ENCODE measurements around the gene GIMAP4.

DNA sequence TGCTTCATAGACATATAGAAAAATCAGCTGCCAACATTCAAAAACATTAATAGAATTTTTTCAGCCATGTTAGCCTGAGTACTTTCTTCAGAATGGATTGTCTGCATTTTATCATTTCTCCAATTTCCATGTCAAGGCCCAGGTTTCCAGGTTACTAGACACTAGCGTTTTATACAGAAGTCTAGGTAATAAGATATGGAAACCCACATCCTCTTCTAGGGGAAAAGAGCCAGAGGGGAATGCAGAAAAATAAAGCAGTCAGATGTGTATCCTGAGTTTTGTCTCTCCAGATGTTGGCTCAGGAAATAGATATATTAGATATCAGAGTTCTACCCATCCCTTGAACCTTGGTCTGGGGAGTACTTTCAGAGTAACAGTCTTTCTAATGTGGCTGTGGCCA lies 20.4 kb downstream of the GIMAP4 start:
- TF ChIP-seq POLR2AphosphoS5 (IDR thresholded peaks at IDR 0.05; ENCODE audit: low read depth, low read length) (no peak), TAF1 (IDR thresholded peaks at IDR 0.05; ENCODE audit: borderline replicate concordance, insufficient read depth, low read length) (no peak)
- TF ChIP-seq, protein P1, sequence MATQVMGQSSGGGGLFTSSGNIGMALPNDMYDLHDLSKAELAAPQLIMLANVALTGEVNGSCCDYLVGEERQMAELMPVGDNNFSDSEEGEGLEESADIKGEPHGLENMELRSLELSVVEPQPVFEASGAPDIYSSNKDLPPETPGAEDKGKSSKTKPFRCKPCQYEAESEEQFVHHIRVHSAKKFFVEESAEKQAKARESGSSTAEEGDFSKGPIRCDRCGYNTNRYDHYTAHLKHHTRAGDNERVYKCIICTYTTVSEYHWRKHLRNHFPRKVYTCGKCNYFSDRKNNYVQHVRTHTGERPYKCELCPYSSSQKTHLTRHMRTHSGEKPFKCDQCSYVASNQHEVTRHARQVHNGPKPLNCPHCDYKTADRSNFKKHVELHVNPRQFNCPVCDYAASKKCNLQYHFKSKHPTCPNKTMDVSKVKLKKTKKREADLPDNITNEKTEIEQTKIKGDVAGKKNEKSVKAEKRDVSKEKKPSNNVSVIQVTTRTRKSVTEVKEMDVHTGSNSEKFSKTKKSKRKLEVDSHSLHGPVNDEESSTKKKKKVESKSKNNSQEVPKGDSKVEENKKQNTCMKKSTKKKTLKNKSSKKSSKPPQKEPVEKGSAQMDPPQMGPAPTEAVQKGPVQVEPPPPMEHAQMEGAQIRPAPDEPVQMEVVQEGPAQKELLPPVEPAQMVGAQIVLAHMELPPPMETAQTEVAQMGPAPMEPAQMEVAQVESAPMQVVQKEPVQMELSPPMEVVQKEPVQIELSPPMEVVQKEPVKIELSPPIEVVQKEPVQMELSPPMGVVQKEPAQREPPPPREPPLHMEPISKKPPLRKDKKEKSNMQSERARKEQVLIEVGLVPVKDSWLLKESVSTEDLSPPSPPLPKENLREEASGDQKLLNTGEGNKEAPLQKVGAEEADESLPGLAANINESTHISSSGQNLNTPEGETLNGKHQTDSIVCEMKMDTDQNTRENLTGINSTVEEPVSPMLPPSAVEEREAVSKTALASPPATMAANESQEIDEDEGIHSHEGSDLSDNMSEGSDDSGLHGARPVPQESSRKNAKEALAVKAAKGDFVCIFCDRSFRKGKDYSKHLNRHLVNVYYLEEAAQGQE (IDR thresholded peaks at IDR 0.05; ENCODE audit: insufficient read depth in 1 of 2, low read depth in 2 of 2, low read length in 2 of 2), result no peak
